HG02678 (cell line): Measurements from ENCODE around the gene STARD8.
"Not testable (repeated sequence)": the region's sequence is repeated elsewhere in the genome, so short reads cannot be mapped to it uniquely, and the experiment has no call there.

Experiments
- ATAC-seq: cut with Tn5 transposase; IDR thresholded peaks from one replicate; pipeline ENCODE4 v1.9.1; 2021; ENCODE audit warnings: mild to moderate bottlenecking, moderate library complexity; ENCODE audit not compliant: unreplicated experiment

Gene STARD8

GRCh38 chrX:68735266-68735665, 87.8 kb downstream of the STARD8 start:
- ATAC-seq = no peak

- ATAC-seq = not testable (repeated sequence)
Observed at GRCh38 chrX:68741864-68742263, 94.4 kb downstream of the STARD8 start.

DNA sequence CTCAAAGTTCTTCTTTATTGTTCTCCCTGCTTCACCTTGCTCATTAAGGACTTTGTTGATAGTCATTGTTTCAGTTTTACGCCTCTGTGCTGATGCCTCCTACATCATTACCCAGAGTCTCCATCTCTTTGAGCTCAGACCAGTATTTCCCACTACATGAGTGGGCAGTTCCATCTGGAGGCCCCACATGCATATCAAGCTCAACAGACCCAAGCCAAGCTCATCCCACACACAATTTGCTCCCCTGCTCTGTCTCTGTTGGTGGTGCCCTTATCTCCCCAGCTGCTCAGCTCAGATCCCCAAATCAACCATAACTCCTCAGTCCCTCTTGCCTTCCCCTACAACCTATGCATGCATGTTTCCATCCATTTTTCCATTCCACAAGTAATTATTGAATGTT, 96.3 kb downstream of the STARD8 start:
- ATAC-seq = no peak

- ATAC-seq = no peak
Observed at GRCh38 chrX:68746988-68747387, 99.5 kb downstream of the STARD8 start.

GRCh38 chrX:68748030-68748429, 100.6 kb downstream of the STARD8 start:
- no peak for ATAC-seq

- no peak for ATAC-seq
Observed at GRCh38 chrX:68749426-68749825, 102.0 kb downstream of the STARD8 start.

- no peak for ATAC-seq
Observed at GRCh38 chrX:68750316-68750715, 102.8 kb downstream of the STARD8 start.

GRCh38 chrX:68751372-68751771, 103.9 kb downstream of the STARD8 start:
- no peak for ATAC-seq

DNA sequence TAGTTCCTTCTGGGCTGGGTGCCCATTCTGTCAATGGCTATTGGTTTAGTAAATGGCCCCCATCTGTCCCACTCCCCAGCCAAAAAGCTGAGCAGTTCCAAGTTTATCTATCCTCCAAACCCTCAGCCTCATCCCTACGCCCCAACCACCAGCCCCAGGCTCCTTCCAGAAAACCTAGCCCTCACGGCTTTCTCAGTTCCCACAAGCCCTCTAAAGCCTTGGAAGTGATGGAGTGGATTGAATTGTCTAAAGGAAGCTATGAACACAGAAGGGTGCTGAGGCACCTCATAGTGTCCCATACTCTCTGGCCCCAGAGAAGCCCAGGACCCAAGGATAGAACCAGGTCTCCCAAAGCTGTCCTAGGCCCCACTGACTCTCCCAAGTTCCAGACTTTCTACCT, 105.8 kb downstream of the STARD8 start:
- ATAC-seq = no peak

DNA sequence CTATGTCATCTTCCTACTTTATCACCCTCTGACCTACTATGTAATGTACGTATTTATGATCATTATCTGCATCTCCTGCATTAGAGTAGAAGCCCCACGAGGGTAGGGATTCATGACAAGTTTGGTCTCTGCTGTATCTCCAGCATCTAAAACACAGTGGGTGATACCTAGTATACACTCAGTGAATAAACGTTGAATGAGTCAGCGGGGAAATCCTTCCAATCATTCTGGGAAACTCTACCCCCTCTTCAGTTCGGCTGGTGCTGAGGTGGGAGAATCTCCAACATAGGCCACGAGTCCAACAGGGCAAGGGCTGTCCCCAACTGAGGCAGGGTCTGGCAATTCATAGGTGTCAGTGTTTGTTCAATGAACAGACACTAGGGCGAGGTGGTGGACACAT, 106.9 kb downstream of the STARD8 start:
- no peak for ATAC-seq

GRCh38 chrX:68755616-68756125, 108.2 kb downstream of the STARD8 start:
- ATAC-seq = no peak

GRCh38 chrX:68757331-68757730, 109.9 kb downstream of the STARD8 start:
- no peak for ATAC-seq

- ATAC-seq = no peak
Observed at GRCh38 chrX:68757731-68758130, 110.3 kb downstream of the STARD8 start.

DNA sequence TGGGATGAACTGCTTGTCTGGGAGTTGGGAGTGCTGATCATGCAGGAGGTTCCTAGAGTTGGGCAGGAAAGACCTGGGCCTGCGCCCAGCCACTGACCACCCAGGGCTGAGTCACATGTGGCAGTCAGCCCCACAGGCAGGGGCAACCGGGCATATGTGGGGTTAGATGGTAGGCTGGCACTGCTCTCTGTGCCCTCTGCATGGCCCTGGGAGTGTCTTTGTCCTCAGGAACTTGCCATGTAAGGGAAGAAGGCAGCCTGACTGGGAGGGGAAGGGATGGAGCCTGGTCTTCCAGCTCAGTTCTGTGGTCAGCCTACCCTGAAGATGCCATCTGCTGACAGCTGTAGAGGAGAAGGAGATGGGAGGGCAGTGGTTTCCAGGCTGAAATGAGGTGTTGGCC, 111.2 kb downstream of the STARD8 start:
- ATAC-seq = no peak

- ATAC-seq = no peak
Observed at GRCh38 chrX:68761086-68761485, 113.6 kb downstream of the STARD8 start.

- no peak for ATAC-seq
Observed at GRCh38 chrX:68762766-68763165, 115.3 kb downstream of the STARD8 start.

- ATAC-seq = no peak
Observed at GRCh38 chrX:68763481-68763880, 116.0 kb downstream of the STARD8 start.
